Fibroblast of skin of left quadriceps (primary cell): ENCODE data around the gene TRAM2.

ENCODE experiments used
- DNase-seq, 2 experiments: peaks; one replicate each; pipeline ENCODE4 v3.0.0-alpha.2; 2013; ENCODE audit warnings: low read depth in 2 of 2

TRAM2 gene

DNA sequence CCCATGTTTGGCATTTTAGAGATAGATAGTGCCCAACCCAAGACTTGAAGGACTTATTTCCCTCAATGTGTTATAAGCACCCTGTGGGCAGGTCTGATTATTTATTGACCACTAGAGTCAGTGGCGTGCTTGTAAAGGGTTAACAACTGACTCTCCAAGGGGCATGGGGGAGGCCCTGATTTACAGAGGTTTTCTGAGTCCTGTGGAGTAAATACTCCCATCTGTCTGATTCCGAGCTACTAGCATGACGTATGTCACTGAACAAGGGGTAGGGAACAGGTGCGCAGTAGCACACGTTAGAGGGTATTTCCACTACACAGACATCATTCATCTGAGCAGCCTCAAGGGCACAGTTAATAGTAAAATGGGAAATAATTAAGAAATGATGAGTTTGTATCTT, 17.4 kb upstream of the TRAM2 start:
- DNase-seq = no peak

DNA sequence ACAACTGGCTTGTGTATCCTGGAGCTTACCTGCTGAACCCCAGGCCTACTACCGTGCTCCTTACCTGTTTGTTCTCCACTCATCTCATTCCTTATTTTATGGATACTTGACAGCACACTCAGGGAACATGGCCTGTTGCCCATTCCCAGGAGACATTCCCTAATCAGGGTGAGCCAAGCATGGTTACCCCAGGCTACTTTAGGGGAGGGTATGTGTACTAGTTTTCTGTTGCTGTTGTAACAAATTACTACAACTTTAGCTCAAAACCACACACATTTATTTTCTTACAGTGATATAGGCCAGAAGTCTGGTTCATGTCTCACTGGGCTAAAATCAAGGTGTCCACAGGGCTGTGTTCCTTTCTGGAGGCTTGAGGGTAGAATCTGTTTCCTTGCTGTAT, 15.0 kb upstream of the TRAM2 start:
- no peak for DNase-seq

- DNase-seq = no peak
Measured at GRCh38 chr6:52590152-52590891, 13.5 kb upstream of the TRAM2 start.

DNA sequence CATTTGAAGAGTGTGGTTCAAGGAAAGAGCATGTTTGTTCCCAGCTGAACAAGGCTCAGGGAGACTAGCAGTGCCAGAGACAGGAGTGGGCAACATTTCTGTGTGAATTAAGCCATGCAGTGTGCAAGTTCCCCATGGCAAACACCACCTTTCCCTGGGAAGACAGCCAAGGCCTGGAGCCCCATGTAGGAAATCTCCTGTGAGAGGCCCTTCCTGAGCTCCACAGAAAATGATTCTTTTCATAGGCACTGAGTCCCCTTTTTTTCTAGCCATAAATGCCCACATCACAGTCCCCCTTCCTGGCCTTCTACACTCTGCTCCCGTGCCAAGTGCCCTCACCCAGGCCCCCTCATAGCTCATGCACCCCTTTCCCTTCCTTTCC, 11.8 kb upstream of the TRAM2 start:
- DNase-seq = no peak

- no peak for DNase-seq
Measured at GRCh38 chr6:52588087-52588709, 11.3 kb upstream of the TRAM2 start.

DNA sequence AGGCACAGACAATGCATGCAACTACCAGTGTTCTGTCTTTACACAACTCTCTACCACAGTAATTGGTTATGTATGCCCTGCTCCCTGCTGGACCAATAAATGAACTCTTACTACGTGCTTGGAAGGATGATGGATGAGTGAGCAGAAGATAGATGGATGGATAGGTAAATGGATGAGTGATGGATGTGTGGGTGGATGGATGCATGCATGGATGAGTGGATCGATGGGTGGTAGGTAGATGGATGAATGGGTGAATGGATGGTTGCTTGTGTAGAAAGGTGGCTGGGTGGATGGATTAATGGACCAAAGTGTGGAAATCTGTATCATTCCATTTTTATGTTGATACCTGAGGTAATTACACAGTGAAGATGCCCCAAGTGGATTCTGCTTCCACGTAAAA, 10.1 kb upstream of the TRAM2 start:
- no peak for DNase-seq

DNA sequence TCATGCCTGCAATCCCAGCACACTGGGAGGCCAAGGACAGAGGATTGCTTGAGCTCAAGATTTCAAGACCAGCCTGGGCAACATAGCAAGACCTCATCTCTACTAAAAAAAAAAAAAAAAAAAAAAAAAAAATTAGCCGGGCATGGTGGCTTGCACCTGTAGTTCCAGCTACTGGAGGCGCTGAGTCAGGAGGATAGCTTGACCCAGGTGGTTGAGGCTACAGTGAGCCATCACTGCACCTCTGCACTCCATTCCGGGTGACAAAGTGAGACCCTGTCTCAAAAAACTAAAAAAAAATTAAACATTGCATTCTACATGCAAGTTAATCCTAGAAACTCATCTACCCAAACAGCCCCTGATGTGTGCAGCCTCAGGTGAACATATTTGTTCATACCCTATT, 7.3 kb upstream of the TRAM2 start:
- DNase-seq = no peak

GRCh38 chr6:52582996-52583395, 6.1 kb upstream of the TRAM2 start:
- DNase-seq = no peak

DNA sequence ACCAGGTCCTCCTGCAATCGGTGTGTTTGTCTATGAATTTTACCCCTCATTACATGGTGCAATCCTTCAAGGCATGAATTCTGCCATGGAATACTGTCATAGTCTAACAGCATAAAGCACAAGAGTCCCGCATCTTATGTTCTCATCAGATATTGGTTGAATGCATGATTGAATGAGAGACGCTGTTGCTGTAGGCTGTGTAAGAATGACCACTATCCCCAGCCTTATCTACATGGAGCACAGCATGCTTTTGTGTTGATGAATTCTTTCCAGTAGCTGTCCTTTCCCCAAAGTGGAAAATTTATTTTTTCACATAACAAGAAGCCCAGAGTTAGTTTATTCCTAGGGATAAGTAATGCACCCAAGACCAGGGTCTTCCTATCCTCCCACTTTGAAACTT, 5.6 kb upstream of the TRAM2 start:
- no peak for DNase-seq

DNA sequence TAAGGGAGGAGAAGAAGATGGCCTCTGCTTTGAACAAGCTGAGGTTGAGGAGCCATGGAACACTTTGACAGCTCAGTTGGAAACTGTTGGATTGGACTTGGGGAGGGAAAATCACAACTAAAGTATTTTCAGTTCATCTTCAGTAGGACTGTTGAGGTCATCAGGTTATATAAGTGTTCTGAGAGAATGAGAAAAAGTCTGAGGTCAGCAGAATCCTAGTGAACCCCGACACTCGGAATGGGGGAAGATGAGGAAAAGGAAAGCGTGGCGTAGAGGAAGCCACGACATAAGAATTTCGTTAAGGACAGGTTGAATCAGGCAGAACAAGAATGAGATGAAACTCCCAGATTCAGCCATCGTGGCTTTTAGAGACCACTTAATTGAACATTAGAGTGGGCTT, 4.0 kb upstream of the TRAM2 start:
- DNase-seq = no peak

DNA sequence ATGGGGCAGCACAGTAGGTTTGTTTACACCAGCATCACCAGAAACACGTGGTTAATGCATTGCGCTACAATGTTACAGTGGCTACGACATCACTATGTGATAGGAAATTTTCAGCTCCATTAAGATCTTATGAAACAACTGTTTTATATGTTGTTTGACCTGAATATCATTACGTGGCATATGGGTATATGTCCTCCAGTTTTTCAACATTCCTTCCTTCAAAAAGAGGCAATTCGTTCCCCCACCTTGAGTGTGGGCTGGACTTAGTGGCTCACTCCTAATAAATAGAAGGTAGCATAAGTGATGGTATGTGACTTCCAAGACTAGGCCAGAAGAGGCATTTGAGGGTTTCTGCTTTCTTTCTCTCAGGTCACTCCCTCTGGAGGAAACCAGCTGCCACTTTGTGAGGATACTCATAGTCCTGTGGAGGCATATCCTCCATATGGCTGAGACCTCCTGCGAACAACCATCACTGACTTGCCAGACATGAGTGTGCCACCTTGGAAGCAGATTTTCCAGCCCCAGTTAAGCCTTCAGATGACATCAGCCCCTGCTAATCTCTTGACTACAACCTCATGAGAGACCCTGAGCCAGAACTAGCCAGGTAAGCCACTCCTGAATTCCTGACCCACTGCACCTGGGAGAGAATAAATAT, 2.3 kb upstream of the TRAM2 start:
- DNase-seq = no peak

- DNase-seq = no peak
Measured at GRCh38 chr6:52577778-52578463, 1.1 kb upstream of the TRAM2 start.

- DNase-seq = no peak
Measured at GRCh38 chr6:52576392-52577021, 353 bp downstream of the TRAM2 start.

DNA sequence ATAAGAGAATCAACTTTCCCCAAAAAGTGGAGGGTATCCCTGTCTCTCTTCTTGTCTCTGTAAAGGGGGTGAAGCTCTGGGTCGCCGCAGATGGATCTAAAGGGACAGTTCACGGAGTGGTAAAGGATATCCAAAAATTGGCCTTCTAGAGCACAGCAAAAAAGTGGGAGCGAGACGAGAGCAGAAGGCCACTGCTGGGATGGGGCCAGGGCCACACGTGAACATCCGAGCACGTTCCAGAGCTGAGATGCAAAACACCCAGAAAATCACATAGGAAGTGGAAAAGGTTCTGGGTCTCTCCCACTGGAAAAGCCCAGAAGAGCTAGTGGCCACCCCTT, 837 bp downstream of the TRAM2 start:
- no peak for DNase-seq

- no peak for DNase-seq
Measured at GRCh38 chr6:52575502-52575892, 1.4 kb downstream of the TRAM2 start.

- DNase-seq = no peak
Measured at GRCh38 chr6:52574709-52575501, 2.0 kb downstream of the TRAM2 start.

DNA sequence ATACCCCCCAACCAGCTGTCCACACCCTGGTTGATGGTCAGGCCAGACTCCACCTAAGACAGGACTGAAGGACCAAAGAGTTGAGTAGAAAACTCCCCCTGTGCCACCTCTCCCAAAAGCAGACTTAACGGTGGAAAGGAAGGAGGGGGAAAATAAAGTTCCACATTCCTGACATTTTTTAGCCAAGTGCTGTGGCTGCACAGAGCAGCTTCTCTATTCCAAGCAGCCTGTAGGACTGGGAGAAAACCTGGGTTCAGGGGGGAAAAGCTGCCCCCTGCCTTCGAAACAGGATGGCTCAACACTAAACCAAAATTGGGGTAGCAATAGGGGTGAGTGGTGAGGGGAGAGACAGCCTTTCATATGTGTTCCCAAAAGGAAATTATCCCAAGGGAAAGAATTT, 3.6 kb downstream of the TRAM2 start:
- no peak for DNase-seq

- DNase-seq = no peak
Measured at GRCh38 chr6:52572536-52572935, 4.3 kb downstream of the TRAM2 start.

DNA sequence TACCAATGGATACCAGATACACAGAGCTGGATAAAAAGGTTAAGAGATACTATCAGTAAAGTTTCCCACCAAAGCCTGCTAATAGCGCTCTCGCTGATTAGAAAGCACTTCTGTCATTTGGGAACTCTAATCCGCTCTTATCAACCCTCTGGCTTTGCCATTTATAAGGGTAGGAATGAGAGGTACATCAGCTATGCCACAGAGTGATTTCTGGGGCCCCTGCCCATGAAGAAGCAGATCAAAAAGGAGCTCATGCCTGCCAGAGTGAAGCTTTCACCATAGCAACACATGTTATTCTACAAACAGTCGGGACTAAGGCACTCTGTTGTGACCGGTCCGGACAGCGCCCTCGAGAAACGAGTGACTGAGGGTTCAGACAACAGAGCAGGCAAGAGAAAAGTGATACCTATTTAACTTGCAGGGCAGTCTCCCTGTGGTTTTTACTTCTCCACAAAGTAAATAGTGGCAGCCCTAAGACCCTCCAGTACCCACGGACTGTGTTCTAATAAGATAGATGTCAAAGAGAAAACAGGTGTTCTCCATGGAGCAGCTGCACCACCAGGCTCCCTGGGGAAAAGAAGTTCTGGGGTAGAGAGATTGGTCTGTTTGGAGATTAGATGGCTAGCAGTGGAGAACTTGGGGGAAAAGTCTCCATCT, 5.6 kb downstream of the TRAM2 start:
- DNase-seq = no peak

- DNase-seq = no peak
Measured at GRCh38 chr6:52570291-52570700, 6.6 kb downstream of the TRAM2 start.

DNA sequence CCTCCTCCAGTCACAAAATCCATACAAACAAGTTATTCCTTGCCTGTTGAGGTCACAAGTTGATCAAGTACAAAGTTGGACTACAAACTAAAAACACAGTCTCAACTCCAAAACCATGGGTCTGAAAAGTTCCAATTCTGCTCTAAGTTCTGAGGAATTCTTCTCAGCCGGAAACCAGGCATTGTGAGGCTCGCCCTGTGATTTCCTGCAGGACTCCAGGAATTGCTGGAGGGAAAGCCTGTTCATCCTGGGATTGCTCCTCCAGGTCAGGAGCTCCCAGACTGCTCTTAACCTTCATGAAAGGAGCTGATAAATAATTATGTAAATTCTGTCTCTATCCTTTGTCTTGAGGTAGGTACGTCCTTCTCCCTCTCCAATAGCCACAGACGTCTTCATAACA, 8.5 kb downstream of the TRAM2 start:
- DNase-seq = no peak
